GM18517 (cell line): ENCODE data around the gene IFITM1.
"Not testable (repeated sequence)": the region's sequence is repeated elsewhere in the genome, so short reads cannot be mapped to it uniquely, and the experiment has no call there.

Experiments used
- ATAC-seq: cut with Tn5 transposase; IDR thresholded peaks from one replicate; pipeline ENCODE4 v1.9.1; 2021; ENCODE audit warnings: mild to moderate bottlenecking, moderate library complexity; ENCODE audit not compliant: unreplicated experiment

The IFITM1 gene

GRCh38 chr11:340539-341512 is 27.0 kb downstream of the IFITM1 start:
- ATAC-seq = no peak

- no peak for ATAC-seq
Observed at GRCh38 chr11:342328-342727, 28.5 kb downstream of the IFITM1 start.

GRCh38 chr11:344836-345578 is 31.2 kb downstream of the IFITM1 start:
- ATAC-seq = no peak

- ATAC-seq = no peak
Observed at GRCh38 chr11:346529-346928, 32.7 kb downstream of the IFITM1 start.

GRCh38 chr11:349270-349954 is 35.6 kb downstream of the IFITM1 start:
- ATAC-seq = not testable (repeated sequence)

GRCh38 chr11:350033-350722 is 36.3 kb downstream of the IFITM1 start:
- not testable (repeated sequence) for ATAC-seq

- ATAC-seq = no peak
Observed at GRCh38 chr11:350723-351255, 36.9 kb downstream of the IFITM1 start.

- ATAC-seq = no peak
Observed at GRCh38 chr11:351411-351810, 37.6 kb downstream of the IFITM1 start.

GRCh38 chr11:352456-353031 is 38.7 kb downstream of the IFITM1 start:
- ATAC-seq = no peak

- ATAC-seq = no peak
Observed at GRCh38 chr11:353179-353873, 39.5 kb downstream of the IFITM1 start.

- no peak for ATAC-seq
Observed at GRCh38 chr11:355581-356458, 42.0 kb downstream of the IFITM1 start.

- no peak for ATAC-seq
Observed at GRCh38 chr11:356610-357009, 42.8 kb downstream of the IFITM1 start.

- no peak for ATAC-seq
Observed at GRCh38 chr11:357582-357981, 43.7 kb downstream of the IFITM1 start.

- no peak for ATAC-seq
Observed at GRCh38 chr11:358129-358800, 44.4 kb downstream of the IFITM1 start.

GRCh38 chr11:359181-359714 is 45.4 kb downstream of the IFITM1 start:
- no peak for ATAC-seq

- no peak for ATAC-seq
Observed at GRCh38 chr11:360326-361280, 46.8 kb downstream of the IFITM1 start.
